Measurements from ENCODE around the gene IL12RB2.

GRCh38 chr1:67342076-67342890, 34.6 kb downstream of the IL12RB2 start:
- no peak for TF ChIP-seq CTCF (IDR thresholded peaks at IDR 0.05 in 2 of 3, conservative IDR thresholded peaks at IDR 0.05 in 1 of 3; ENCODE audit: control insufficient read depth in 2 of 3, extremely low read depth in 1 of 3, insufficient read depth in 1 of 3, low read depth in 3 of 3, low read length in 3 of 3)
- TF ChIP-seq, protein P1, sequence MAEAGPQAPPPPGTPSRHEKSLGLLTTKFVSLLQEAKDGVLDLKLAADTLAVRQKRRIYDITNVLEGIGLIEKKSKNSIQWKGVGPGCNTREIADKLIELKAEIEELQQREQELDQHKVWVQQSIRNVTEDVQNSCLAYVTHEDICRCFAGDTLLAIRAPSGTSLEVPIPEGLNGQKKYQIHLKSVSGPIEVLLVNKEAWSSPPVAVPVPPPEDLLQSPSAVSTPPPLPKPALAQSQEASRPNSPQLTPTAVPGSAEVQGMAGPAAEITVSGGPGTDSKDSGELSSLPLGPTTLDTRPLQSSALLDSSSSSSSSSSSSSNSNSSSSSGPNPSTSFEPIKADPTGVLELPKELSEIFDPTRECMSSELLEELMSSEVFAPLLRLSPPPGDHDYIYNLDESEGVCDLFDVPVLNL (IDR thresholded peaks at IDR 0.05; ENCODE audit: low read depth, low read length): no peak
- no peak for TF ChIP-seq RB1 (IDR thresholded peaks at IDR 0.05; ENCODE audit: borderline replicate concordance)
- no peak for TF ChIP-seq POLR2AphosphoS5 (IDR thresholded peaks at IDR 0.05; ENCODE audit: low read length)
- TF ChIP-seq POLR2A (IDR thresholded peaks at IDR 0.05; ENCODE audit: low read depth, low read length): no peak
- no peak for TF ChIP-seq ZBTB33 (IDR thresholded peaks at IDR 0.05)
